NCI-H446 (cell line): ENCODE results near the gene ADISSP.

Experiments used
- DNase-seq, 2 experiments: peaks; one replicate each; lab custom pipeline; 2025; lab: John Stamatoyannopoulos, UW

The ADISSP gene

DNA sequence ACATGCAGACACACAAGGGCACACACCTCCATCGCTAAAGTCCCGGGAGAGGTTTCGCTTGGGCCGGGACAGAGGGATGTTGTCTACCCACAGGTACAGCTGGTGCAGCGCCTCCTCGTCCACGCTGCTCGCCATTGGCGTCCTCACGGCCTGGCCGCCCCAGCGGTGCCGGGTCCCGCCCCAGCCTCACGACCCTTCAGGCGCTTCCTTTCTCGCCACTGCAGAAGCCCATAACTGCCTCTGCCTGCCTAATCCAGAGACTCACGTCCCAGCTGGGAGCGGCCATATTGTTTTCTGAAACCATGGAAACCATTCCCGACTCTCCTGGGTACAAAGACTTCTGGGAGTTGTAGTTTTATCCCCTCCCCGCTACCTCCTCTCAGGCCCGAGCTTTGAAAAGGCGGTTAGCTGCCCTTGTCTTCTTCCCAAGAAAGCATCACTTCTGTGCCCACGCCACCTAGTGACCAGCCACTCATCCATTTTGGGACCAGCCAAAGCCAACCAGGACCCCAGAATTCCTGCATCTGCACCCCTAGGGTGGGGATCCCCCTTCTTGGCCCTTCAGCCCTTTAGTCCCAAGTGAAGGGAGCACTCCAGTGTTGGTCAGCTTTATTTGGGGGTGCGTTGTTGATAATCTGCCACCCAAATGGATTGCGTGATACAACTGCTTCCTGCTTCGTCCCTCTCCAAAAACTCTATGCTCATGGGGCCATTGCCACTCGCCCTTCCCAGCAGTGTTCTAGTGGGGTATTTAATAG is 13.8 kb upstream of the ADISSP start, which contains the start of gene SPEF1:
SPEF1 (minus strand) TSS at position 296 of the 758 bp plus-strand sequence; CDS start at position 135, 161 bp downstream.
- peak; percentile 85 to 93 for DNase-seq

DNA sequence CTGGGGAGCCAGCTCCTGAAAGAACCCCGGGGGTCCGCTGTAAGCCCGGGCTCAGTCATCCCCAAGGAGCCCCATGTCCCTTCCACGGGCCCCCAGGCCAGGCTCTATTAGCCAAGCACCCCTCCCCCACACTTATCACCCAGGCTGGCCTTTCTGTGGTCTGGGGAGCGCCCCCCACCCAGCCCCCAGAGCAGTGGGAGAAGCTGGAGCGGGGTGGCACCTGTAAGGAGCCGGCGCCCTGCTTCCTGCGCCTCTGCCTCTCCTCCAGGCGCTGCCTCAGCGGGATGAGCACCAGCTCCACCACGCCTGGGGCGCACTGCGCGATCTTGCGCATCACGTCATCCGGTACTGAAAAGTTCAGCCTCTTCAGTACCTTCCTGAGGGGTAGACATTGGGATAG is 11.4 kb upstream of the ADISSP start:
- no peak for DNase-seq

DNA sequence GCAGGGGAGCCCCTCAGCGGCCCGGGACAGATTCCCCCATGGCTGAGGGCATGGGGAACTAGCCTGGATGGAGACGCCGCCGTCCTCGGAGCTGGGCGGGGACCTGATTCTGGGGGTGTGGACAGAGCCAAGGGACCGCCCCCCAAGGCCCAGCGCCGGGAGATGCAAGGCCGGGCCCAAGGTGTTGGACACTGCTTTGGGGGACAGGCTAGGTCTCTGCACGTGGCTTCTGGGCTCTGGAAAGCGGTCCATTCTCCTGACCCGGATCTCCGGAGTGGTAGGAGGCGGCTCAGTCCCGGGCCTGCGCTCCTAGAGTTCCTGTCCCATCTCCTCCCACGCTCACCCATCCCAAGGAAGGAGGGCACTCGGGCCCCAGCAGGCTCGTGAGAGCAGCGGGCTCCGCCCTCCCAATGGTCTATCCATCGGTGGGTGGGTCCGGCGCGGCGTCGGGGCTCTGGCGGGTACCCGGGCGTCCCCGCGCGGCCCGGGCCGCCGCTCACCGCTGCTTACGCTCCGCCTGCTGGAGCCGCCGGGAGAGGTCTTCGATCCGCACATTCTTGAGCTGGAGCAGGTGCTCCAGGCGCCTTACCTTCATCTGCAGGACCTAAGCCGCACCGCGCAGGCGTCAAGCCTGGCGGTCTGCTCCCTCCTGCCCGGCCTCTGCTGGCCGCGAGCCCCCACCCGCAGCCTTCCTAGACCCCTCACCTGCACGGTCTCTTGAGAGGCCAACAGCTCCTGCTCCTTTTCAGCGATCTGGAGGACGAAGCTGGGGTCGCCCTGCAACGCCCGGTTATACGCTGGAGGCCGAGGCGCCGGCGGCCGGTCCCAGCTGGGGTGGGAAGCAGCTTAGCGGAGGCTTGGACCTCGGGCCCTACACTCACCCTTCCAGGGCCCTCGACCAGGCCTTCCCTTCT is 10.4 kb upstream of the ADISSP start:
- no peak for DNase-seq

DNA sequence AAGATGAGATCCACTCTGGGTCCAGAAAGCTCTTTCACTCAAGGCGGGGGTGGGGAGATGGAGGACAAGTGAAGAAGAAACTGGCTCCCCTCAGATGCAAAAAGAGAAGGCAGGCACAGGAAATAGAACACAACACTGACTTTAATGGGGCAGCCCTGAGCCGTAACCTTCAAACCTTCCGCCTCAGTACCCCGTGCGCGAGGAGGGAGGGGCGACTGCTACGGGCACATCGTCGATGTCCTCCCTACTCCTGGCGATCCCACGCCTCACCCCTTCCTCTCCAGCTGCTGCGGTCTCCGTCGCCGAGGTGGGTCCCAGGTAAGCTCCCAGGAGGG is 9.8 kb upstream of the ADISSP start:
- no peak for DNase-seq

DNA sequence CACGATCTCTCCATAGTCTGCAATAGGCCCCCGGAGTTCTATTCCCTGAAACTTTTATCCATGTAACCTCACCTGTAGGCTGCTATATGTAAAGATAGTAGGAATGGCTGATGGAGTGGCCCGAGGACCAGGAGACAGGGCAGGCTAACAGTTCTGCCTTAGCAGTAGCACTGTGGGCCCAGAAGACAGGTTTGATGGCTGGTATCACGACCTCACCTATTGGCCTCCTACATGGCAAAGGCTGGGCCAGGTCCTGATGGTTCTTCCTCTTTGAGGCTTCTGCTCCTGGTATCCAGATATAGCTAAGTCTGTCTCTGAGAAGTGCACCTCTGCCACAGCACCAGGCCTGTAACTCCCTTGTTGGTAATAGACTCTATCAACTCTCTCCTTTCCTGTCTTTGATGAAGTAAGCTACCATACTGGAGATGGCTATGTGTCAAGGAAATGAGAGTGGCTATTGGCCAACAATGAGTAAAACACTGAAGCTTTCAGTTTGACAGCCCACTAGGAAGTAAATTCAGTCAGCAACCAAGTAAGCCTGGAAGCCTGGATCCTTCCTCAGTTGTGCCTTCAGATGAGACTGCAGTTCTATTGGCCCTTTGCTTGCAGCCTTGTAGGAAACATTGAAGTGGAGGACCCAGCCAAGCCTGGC is 8.0 kb upstream of the ADISSP start:
- DNase-seq = no peak

DNA sequence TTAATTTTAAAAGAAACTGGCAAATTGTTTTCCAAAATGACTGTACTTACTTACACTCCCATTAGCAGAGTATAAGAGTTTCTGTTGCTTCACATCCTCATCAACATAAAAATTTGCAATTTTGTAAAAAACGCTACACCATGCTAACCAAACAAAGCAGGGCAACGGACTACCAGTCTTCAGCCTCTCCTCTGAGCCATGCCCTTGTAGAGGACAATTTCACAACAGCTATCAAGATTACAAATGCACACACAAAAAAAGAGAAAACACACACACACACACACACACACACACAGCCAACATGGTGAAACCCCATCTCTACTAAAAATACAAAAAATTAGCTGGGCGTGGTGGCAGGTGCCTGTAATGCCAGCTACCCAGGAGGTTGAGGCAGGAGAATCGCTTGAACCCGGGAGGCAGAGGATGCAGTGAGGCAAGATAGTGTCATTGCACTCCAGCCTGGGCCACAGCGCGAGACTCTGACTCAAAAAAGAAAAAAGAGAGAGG is 4.1 kb upstream of the ADISSP start:
- no peak for DNase-seq

DNA sequence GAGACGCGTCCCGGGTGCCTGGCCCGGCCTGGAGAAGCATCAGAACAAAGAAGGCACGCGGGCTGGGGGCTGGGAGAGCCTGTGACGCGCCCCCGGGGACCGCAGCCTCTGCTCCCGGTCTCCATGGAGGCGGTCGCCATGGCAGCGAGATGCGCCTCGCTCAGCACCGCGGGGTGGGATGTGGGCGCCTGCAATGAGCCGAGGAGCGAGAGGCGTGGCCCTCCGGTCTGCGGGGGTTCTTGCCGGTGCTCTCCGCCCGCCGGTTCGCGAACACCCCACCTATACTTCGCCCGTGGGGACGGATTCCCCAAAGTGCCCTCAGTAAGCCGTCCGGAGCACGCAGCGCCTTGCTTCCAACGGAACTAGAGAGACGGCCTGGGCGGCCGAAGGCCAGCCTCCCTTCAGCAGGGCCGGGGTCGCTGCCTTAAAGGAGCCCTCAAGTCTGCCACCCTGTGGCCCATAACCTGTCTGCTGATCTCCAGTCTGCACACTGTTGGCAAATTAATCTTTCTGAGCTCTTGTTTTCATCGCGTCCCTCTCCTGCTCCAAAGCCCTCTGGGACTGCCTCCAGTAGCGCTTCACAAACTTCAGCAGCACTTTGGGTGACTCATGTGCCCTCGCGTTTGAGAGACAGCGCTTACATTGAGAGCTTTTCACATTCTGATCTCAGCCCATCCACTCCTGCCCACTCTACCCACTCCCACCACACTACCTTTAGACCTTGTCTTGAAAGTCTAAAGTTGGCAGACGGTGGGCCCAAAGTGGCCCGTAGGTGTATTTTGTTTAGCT is 983 bp upstream of the ADISSP start:
- peak; percentile 61 to 74 for DNase-seq

DNA sequence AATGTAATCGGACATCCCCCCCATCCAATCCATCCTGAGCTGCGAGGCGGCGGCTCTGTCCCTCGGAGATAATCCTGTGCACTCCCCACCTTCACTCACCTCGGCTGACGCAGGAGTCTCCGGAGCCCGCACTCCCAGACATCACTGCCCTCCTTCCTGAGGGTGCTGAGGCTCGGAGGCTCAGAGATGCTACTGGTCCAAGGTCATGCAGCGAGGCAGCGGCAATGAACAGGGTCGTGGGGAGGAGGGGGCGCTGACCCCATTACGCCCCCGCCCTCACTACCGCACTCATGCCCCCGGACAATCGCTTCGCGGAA is 485 bp downstream of the ADISSP start:
- no peak for DNase-seq

DNA sequence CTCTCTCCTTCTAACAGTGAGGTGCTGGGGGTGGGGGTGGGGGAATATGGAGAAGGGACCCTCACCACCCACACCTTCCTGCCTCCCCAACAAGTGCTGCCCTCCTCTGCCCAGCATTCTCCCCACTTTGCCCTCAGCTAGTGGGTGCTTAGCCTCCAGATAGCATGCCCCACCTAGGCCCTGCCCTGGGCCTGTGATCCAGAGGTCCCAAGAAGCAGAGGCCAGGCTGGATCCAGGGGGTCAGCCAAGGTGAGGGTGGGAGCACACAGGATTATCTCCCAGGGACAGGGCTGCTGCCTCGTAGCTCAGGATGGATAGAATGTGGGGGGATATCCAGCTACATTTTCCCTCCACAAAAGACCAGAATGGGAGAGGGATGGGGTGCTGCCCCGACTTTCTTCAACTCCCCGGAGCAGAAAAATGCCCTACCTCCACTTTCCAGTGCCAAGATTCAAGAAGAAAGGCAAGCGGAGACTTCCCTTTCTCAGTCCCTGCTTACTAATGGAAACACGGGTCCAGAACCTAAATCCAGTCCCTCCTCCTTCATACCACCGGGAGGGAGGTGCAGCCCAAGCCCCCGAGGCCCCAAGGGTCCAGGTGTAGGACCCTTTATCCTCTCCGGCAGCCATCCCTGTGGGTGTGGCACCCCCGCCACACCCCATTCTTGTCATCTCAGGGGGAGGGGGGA is 987 bp downstream of the ADISSP start:
- DNase-seq = no peak

DNA sequence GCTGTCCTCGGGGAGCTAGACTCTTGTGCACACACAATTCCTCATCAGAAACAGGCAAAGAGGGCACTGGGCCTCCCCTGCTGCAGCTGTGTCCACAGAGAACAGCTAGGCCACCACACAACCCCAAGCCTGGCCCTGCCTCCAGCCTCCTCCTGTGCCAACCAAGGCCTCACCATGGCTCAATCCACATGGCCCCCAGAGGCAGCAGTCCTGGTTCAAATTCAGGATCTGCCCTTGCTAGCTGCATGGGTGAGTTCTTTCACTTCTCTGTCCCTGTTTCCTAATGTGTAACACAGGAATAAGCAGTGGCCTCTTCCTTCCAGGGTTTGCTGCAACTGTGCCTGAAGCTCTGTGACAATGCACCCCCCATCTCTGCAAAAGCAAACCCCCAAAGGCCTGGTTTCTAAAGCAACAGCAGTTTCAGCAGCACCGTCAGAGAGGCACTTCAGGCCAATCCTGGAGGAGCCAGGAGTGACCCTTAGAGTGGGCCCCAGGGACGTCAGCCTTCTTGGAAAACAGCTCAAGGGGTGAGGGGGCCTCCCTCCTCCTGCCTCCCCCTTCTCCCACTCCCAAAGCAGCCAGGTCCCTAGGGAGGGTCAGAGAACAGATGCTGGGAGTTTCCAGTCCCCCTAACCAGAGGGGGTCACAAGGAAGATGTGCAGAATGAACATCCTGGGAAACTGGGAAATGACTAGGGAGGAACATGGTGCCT is 2.2 kb downstream of the ADISSP start:
- no peak for DNase-seq

DNA sequence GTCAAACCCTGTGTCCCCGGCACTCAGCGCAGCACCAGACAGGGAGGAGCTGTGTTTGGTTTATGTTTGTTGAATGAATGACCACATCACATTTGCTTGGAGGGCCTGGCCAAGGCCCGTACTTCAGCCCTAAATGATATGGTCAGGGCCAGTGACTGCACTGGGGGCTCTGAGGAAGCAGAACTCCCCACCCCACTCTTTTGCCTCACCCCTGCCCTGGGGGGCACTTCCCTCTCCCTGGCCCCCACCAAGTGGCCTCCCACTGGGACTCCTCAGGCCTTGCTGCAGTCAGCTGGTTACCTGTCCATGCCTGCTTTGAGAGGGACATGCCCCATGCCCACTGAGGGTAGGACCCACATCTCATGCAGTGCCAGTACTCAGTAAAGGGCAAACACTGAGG is 2.9 kb downstream of the ADISSP start:
- no peak for DNase-seq

DNA sequence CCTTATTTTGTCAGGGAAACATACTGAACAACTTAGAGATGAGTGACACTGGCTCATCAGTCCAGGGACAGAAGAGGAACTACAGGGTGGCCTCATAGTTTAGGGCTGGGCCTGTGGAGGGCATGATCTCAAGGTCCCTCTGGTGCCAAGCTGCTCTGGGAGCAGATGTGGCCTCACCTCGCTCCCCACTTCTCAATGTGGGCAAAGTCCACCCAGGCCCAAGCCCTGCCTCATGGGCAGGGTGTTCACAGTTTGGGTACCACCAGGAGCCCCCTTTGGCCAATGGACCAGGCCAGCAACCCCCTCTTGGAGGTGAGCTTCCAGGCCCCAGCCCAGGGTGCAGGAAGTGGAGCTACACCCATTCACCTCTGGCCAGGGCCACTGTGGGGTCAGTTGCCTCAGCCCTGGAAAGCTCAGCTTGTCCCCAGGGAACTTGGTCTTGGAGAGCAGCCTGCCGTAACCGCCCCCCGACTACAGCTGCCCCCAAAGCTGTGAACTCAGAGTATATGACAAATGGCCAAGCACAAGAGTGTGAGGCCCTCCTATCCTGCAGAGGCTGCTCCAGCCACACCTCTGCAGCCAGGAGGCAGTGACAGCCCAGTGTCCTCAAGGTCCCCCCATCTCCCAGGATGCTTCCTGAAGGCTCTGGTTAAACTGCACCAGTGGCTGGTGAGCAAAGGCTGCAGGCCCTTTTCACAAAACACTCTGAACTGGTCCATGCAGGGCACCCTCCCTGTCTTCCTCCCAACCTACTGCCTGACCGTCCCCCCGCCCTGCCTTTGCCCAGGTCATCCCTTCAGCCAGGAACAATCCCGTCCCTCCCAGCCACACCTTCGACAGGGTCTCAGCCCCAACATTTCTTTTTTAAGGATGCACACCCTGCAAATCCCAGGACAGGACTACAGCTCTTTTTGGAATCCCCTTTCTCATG is 3.6 kb downstream of the ADISSP start:
- DNase-seq = no peak

DNA sequence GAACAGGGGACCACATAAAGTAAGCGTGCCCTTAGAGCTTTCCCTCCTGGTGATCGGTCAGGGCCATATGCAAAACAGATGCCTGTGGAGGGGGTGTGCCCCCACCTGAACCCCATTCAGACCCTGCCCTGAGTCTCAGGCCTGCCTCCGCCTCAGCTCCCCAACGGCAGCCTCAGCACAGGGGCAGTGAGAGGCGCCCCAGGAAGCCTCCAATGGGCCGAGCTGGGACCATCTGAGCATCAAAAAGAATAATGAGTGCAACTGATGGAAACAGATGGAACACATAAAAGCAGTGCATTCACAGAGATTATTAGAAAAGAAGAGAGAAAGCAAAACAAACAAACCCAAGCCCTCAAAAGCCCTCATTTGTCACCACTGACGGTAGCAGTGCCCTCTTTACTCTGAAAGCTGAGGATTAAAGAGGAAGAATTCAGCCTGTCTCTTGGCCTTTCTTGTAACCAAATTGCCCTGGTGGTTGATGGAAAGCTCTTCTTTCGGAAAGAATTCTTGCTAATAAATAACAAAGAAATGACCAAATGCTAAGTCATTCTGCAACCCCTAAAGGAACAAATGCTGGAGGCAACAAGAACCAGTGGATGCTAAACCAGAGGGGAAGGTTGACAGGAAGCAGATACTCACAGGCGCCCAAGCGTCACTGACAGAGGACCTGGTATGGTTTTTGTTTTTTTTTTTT is 6.8 kb downstream of the ADISSP start:
- DNase-seq = no peak

DNA sequence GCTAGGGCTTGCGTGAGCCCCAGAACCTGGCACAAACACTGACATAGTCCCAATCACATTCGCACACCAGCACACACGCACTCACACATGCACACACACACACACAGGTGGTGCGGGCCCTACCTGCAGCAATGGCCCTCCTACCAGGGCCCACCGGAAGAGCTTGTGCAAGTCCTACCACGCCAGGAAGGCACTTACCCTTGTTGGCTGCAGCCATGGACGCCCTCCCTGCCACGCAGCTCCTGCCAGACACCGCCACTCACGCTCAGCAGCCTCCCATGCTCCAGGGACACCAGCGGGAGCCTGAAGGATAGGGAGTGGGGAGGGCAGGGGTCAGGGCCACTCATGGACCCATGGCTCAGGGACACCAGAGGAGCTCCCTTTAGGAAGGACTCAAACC is 7.7 kb downstream of the ADISSP start:
- DNase-seq = no peak

DNA sequence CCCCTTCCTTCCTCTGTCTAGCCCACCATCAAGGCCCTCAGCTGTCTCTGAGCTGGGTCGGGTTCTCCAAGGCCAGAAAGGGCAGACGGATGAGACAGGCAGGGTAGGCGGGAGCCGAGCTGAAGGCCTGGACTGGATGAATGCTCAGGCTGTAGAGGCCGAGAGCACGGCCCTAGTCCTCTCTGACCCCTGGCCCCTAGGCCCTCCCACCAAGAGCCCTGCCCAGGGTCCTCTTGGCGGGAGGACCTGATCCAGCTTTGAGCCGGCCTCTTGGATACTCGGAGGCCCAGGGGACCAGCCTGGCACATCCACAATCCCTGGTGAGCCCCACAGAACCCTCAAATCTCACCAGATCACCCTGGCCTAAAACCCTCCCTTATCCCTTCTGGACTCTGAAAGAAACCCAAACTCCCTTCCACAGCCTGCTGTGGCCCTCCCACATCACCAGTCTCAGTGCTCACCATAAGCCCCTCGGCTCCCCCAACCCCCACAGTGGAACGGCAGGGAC is 8.2 kb downstream of the ADISSP start:
- no peak for DNase-seq

DNA sequence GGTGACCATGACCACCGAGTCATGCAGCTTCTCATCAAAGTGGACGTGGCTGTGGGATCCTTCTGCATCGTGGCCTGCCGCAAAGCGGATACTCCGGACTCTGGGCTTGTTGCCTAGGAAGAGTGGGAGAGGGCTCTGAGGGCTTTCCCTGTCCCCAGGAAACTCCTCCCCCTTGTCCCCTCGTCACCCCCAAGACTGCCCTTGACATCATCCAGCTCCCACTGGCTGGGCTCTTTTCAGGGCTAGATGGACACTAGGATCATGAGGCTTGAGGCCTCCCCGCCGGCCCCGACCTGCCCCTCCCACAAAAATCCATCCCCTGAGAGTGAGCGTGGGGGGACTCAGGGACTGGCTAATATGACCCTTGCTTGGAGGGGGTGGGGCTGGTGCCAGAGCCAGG is 9.0 kb downstream of the ADISSP start:
- no peak for DNase-seq

DNA sequence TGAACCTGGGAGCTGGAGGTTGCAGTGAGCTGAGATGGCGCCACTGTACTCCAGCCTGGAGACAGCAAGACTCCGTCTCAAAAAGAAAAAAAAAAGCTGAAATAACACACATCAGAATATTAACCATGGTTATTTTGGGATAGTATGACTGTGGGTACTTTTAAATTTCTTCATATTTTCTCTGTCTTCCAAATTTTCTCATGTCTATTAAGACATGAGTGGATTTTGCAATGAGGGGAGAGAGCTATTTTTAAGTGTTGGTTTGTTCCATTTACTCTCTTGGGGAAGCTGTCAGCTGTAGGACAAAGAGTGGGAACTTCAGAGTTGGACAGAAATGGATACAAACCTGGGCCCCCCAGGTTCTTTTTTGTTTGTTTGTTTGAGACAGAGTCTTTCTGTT is 10.3 kb downstream of the ADISSP start:
- DNase-seq = no peak

DNA sequence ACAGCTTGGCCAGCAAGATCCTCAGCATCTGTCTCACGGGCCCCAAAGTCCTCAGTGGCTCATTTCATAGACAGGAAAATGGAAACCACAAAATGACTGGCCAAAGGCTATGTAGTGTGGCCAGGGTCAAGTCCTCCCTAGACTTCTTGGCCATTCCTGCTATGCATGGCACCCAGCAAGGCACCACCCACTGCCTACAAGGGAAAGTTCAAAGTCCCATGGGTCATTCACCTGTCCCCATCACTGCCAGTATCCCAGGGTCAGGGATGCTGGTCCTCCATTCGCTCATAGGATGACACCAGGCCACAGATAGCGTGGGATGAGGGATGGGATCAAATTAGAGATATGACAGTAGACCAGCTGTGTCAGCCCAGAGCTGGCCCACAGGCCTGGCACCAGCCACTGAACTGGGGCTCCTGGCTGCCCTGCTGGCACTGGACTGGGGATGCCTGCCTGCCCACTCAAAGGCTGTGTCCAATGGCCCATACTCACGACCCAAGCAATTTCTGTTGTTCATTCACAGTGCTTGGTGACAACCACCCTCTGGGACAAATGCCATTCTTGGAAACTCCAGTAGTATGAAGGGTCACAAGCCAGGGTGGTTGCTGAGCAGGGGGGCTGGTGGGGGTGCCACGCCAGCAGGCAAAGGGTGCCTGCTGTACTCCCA is 11.6 kb downstream of the ADISSP start:
- DNase-seq = no peak
